ENCODE results near the gene ANKRD12.

ANKRD12 gene

GRCh38 chr18:9199681-9200080 is 63.1 kb downstream of the ANKRD12 start:
- no peak for TF ChIP-seq CTCF (IDR thresholded peaks at IDR 0.05; ENCODE audit: borderline replicate concordance, insufficient read depth, low read depth, low read length)
- no peak overlapping the region for H3K4me3 ChIP-seq (ENCODE audit: low read depth, low read length)

DNA sequence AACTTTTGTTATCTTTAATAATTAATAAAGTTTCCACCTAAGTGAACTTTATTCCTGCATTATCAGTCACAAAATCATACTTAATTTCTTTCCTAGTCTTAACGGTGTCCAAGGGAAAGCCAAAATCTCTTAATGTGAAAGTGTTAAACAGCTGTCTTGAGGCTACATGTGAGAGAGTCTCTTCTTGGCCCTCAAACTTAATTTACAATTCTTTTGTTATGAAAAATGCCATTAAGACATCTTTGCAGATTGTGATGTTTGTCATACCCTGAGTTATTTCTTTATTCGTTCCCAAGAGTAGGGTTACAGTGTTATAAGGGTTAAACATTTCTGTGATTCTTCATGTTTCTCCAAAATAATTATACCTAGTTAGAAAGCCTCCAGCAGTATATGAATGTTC is 64.6 kb downstream of the ANKRD12 start:
- no peak overlapping the region for H3K4me3 ChIP-seq (ENCODE audit: low read depth, low read length)
- no peak for TF ChIP-seq CTCF (IDR thresholded peaks at IDR 0.05; ENCODE audit: borderline replicate concordance, insufficient read depth, low read depth, low read length)

- H3K4me3 ChIP-seq (ENCODE audit: low read depth, low read length) = no peak overlapping the region
- no peak for TF ChIP-seq CTCF (IDR thresholded peaks at IDR 0.05; ENCODE audit: borderline replicate concordance, insufficient read depth, low read depth, low read length)
Observed at GRCh38 chr18:9204659-9205058, 68.1 kb downstream of the ANKRD12 start.

GRCh38 chr18:9206421-9206820 is 69.8 kb downstream of the ANKRD12 start:
- TF ChIP-seq CTCF (IDR thresholded peaks at IDR 0.05; ENCODE audit: borderline replicate concordance, insufficient read depth, low read depth, low read length) = no peak

DNA sequence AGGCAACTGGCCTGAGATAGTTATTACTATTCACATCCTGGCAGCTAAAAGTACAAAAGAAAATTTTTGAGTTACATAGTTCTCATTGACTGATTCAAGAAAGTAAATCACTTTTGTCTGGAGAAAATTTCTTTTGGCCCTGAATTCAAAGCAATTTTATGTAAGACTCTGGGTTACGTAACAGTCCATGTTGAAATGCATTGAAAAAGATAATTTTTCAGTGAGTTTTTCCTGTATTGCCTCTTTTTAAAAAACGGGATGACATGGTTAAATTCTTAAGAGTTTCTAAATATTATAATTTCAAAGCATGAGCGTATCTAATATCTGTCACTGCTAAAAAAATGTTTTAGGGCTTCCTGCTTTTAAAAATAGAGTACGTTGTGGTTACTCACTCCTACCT is 72.7 kb downstream of the ANKRD12 start:
- no peak for TF ChIP-seq CTCF (IDR thresholded peaks at IDR 0.05; ENCODE audit: borderline replicate concordance, insufficient read depth, low read depth, low read length)
- no peak overlapping the region for H3K4me3 ChIP-seq (ENCODE audit: low read depth, low read length)

More at GRCh38 chr18:9206421-9206820, 69.8 kb downstream of the ANKRD12 start:
- no peak overlapping the region for H3K4me3 ChIP-seq (ENCODE audit: low read depth, low read length)

GRCh38 chr18:9210966-9211365 is 74.4 kb downstream of the ANKRD12 start:
- no peak overlapping the region for H3K4me3 ChIP-seq (ENCODE audit: low read depth, low read length)
- TF ChIP-seq CTCF (IDR thresholded peaks at IDR 0.05; ENCODE audit: borderline replicate concordance, insufficient read depth, low read depth, low read length) = no peak

- no peak for TF ChIP-seq CTCF (IDR thresholded peaks at IDR 0.05; ENCODE audit: borderline replicate concordance, insufficient read depth, low read depth, low read length)
- no peak overlapping the region for H3K4me3 ChIP-seq (ENCODE audit: low read depth, low read length)
Observed at GRCh38 chr18:9211955-9212354, 75.4 kb downstream of the ANKRD12 start.
